Thymus (tissue), 11 donors: ENCODE data around the gene ZNF341. TPM values are rescaled to one million over a fixed set of nuclear protein-coding genes. Genes with fewer than 3 reads are reported as not detected.

Experiments
- DNase-seq, 9 donors: peaks; one replicate each; pipeline ENCODE4 v3.0.0-alpha.2; 2013; ENCODE audit warnings: low spot score in 9 of 9, low read depth in 6 of 9, missing footprints in 1 of 9
- H3K27ac ChIP-seq, 2 donors: one replicate each; pipeline ENCODE4 v1.5.1; 2013; ENCODE audit warnings: control low read depth in 1 of 2, low read depth in 1 of 2, low read length in 1 of 2, mild to moderate bottlenecking in 1 of 2, moderate library complexity in 1 of 2
- H3K27me3 ChIP-seq, 2 donors: one replicate each; pipeline ENCODE4 v1.5.1; 2013; ENCODE audit warnings: low read length in 1 of 2; ENCODE audit not compliant: control insufficient read depth in 2 of 2, insufficient read depth in 1 of 2
- H3K36me3 ChIP-seq, 2 donors: one replicate each; pipeline ENCODE4 v1.5.1; 2013; ENCODE audit warnings: low read length in 1 of 2, mild to moderate bottlenecking in 1 of 2, moderate library complexity in 1 of 2; ENCODE audit not compliant: control insufficient read depth in 2 of 2, insufficient read depth in 2 of 2
- H3K4me1 ChIP-seq, 2 donors: one replicate each; pipeline ENCODE4 v1.5.1; 2013; ENCODE audit warnings: low read length in 2 of 2; ENCODE audit not compliant: control insufficient read depth in 2 of 2, insufficient read depth in 2 of 2
- H3K4me3 ChIP-seq, 2 donors: one replicate each; pipeline ENCODE4 v1.5.1; 2013; ENCODE audit warnings: low read length in 2 of 2, control low read depth in 1 of 2, mild to moderate bottlenecking in 1 of 2
- H3K9me3 ChIP-seq, 2 donors: one replicate each; pipeline ENCODE4 v1.5.1; 2013; ENCODE audit warnings: low read length in 1 of 2, mild to moderate bottlenecking in 1 of 2; ENCODE audit not compliant: control insufficient read depth in 2 of 2, insufficient read depth in 1 of 2
- WGBS: extraction: QIAGEN DNeasy Blood & Tissue Kit; methylation state at CpG from one replicate; pipeline ENCODE4 v1.1.7; 2013; 5-methylcytosine and 5-hydroxymethylcytosine counted together
- polyA plus RNA-seq: library from polyadenylated mRNA; stranded (reverse); fragments of 200-250 nt; gene quantifications from one replicate; pipeline ENCODE4 v1.2.3, GENCODE V29; 2013
- total RNA-seq: library from RNA; stranded (reverse); fragments of 120-200 nt; gene quantifications from one replicate; pipeline ENCODE4 v1.2.4, GENCODE V29; 2013
- donor health status: healthy.

Gene ZNF341
- total and polyA plus RNA-seq, 2 donors = 1.6 to 4.7 TPM

DNA sequence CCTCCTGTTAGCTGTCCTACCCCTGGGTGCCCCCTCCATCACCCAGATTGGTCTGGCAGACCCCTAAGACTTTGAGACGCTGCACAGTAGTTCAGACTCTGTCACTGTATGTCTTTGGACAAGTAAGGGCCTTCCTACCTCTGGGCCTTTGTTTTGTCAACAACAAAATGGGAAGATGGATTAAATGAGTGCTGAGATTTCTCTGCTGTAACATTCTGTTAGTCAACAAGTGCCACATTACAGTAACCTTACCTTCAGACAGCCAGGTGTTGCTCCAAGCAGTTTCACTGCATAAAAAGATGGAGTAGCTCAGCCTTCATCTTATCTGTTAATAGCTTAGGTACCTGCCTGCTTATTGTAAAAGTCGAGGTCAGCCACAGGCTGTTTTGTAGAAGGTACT, 95.3 kb downstream of the ZNF341 start:
- DNase-seq = no peak
- no peak overlapping the region for H3K4me3 ChIP-seq
- 91% methylated on average over 2 of the region's 2 CpGs for WGBS
- no peaks in the 10 kb centered on the region for H3K9me3 ChIP-seq
- no peaks in the 10 kb centered on the region for H3K27me3 ChIP-seq
- peaks cover 5 to 9% of the 10 kb centered on the region in 2 donors for H3K36me3 ChIP-seq
- H3K27ac ChIP-seq = peak overlapping the region in 1 of 2 donors; percentile 89
- H3K4me1 ChIP-seq = peaks cover 55 to 60% of the 10 kb centered on the region in 2 donors

- Histone ChIP-seq H3K27ac (peak overlapping the region; percentile 20 to 89), H3K27me3 (no peaks in the 10 kb centered on the region), H3K9me3 (no peaks in the 10 kb centered on the region), H3K36me3 (peaks cover 9 to 11% of the 10 kb centered on the region in 2 donors), H3K4me1 (peaks cover 55 to 60% of the 10 kb centered on the region in 2 donors), H3K4me3 (no peak overlapping the region)
- WGBS = 89% methylated on average over 4 of the region's 4 CpGs
- DNase-seq = no peak
These were observed 96.0 kb downstream of the ZNF341 start for GRCh38 chr20:33827634-33828325.

- WGBS = 11% methylated on average over 9 of the region's 9 CpGs
- H3K27ac ChIP-seq = peak overlapping the region; percentile 66 to 89
- H3K27me3 ChIP-seq = no peaks in the 10 kb centered on the region
These were observed 96.6 kb downstream of the ZNF341 start for GRCh38 chr20:33828326-33828844.

GRCh38 chr20:33828967-33829560, 97.3 kb downstream of the ZNF341 start:
- 90% methylated on average over 3 of the region's 3 CpGs for WGBS
- H3K27ac ChIP-seq = peak overlapping the region; percentile 66 to 89
- peaks cover 8 to 14% of the 10 kb centered on the region in 2 donors for H3K36me3 ChIP-seq
- H3K4me1 ChIP-seq = peaks cover 55 to 59% of the 10 kb centered on the region in 2 donors
- no peaks in the 10 kb centered on the region for H3K27me3 ChIP-seq
- no peak for DNase-seq
- no peaks in the 10 kb centered on the region for H3K9me3 ChIP-seq
- H3K4me3 ChIP-seq = no peak overlapping the region

More at GRCh38 chr20:33828326-33828844, 96.6 kb downstream of the ZNF341 start:
- DNase-seq = peak in 3 of 9 donors; percentile 37 to 69 (median 39)
- H3K4me1 ChIP-seq = peaks cover 57 to 60% of the 10 kb centered on the region in 2 donors
- peaks cover 8 to 14% of the 10 kb centered on the region in 2 donors for H3K36me3 ChIP-seq
- H3K4me3 ChIP-seq = no peak overlapping the region
- no peaks in the 10 kb centered on the region for H3K9me3 ChIP-seq

DNA sequence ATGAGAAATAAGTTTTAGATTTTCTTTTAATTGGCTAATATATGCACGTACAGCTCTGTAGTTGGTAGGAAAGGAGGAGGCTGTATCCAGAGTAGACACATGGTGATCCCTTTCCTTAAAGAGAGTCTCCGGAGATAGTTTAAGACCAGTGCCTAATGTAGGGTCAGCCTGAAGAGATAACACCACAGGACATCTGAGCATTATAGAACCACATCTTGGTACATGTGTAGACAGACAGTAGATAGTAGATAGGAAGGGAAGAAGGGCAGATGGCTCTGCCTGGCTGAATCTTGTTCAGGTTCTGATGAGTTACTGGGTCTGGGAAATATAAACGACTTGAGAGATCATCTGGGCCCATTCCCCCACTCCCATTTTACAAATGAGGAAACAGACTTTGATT, 97.8 kb downstream of the ZNF341 start:
- peaks cover 8 to 14% of the 10 kb centered on the region in 2 donors for H3K36me3 ChIP-seq
- H3K9me3 ChIP-seq = no peaks in the 10 kb centered on the region
- DNase-seq = no peak
- peak overlapping the region in 1 of 2 donors; percentile 89 for H3K27ac ChIP-seq
- H3K4me1 ChIP-seq = peaks cover 51 to 53% of the 10 kb centered on the region in 2 donors
- H3K27me3 ChIP-seq = no peaks in the 10 kb centered on the region
- H3K4me3 ChIP-seq = no peak overlapping the region
- 85% methylated on average over 3 of the region's 3 CpGs for WGBS

- Histone ChIP-seq H3K9me3 (no peaks in the 10 kb centered on the region), H3K27me3 (no peaks in the 10 kb centered on the region), H3K36me3 (peaks cover 9 to 14% of the 10 kb centered on the region in 2 donors), H3K4me3 (no peak overlapping the region), H3K4me1 (peaks cover 48 to 50% of the 10 kb centered on the region in 2 donors), H3K27ac (peak overlapping the region in 1 of 2 donors; percentile 23)
- WGBS = 92% methylated on average over 4 of the region's 4 CpGs
- no peak for DNase-seq
These were observed 98.6 kb downstream of the ZNF341 start for GRCh38 chr20:33830371-33830770.

DNA sequence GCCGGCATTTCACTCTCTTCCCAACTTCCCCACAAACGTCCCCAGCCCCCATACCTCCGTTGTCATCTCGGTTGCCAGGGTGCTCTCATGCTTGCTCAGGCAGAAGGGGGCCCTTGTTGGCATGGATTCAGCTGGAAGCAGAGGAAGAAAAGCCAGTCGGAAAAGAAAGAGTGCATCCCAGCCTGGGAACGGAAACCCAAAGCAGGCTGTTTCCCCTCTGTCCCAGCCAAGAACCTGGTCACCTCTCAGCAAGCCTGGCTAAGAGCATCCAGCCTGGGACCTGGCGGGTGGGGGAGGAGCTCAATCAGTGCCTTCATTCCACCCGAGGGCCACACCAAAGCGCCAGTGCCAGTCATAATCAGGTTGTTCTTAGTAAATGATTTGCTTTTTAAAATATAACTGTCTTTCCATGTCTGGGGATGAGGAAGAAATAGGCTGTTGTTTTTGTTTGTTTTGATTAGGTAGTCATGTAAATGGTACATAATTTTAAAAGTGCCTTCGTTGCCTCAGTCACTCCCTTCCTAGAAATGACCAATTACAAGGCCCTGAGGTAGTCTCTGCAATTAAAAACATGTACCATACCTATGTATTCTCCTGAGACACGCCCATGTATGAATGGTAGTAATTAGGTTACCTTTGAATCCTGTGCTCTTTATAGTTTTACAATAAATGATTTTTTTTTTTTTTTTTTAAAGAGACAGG, 100.5 kb downstream of the ZNF341 start:
- Histone ChIP-seq H3K9me3 (no peaks in the 10 kb centered on the region), H3K27ac (peak overlapping the region in 1 of 2 donors; percentile 15), H3K36me3 (peaks cover 9 to 14% of the 10 kb centered on the region in 2 donors), H3K27me3 (no peaks in the 10 kb centered on the region), H3K4me3 (no peak overlapping the region), H3K4me1 (peaks cover 35 to 43% of the 10 kb centered on the region in 2 donors)
- DNase-seq = no peak
- WGBS = 92% methylated on average over 11 of the region's 11 CpGs

GRCh38 chr20:33833333-33833732, 101.5 kb downstream of the ZNF341 start:
- peaks cover 9 to 14% of the 10 kb centered on the region in 2 donors for H3K36me3 ChIP-seq
- H3K4me3 ChIP-seq = no peak overlapping the region
- peaks cover 36 to 43% of the 10 kb centered on the region in 2 donors for H3K4me1 ChIP-seq
- no peaks in the 10 kb centered on the region for H3K27me3 ChIP-seq
- H3K27ac ChIP-seq = no peak overlapping the region
- no peaks in the 10 kb centered on the region for H3K9me3 ChIP-seq
- 94% methylated on average over 1 of the region's 1 CpG for WGBS
- no peak for DNase-seq
